Ovary (tissue), 9 donors: Measurements from ENCODE around the gene TENM4. TPM values are rescaled to one million over a fixed set of nuclear protein-coding genes. Genes with fewer than 3 reads are reported as not detected.

Experiments used
- DNase-seq, 5 donors: peaks; one replicate each; pipeline ENCODE4 v3.0.0-alpha.2; 2019 to 2020
- H3K27ac ChIP-seq, 2 donors: fragments of 200-600 bp; one replicate each; pipeline versions ENCODE4 v1.5.1 to v1.8.0; 2019 to 2022
- H3K27me3 ChIP-seq: fragments of 200-600 bp; one replicate; pipeline ENCODE4 v1.8.0; 2022
- H3K36me3 ChIP-seq: fragments of 200-600 bp; sonication (generic); one replicate; pipeline ENCODE4 v1.5.1; 2019
- H3K4me1 ChIP-seq: one replicate; pipeline ENCODE4 v1.8.1; 2013; ENCODE audit warnings: mild to moderate bottlenecking, moderate library complexity; ENCODE audit not compliant: insufficient read depth
- H3K4me3 ChIP-seq: fragments of 200-600 bp; sonication (generic); one replicate; pipeline ENCODE4 v1.5.1; 2017
- H3K9me3 ChIP-seq, 2 donors: fragments of 200-600 bp in 1 of 2; sonication (generic) in 1 of 2; one replicate each; pipeline versions ENCODE4 v1.5.1 to v1.8.1; 2013 to 2019; ENCODE audit warnings: mild to moderate bottlenecking in 1 of 2, moderate library complexity in 1 of 2
- CTCF ChIP-seq, 3 donors: fragments of 450-650 bp in 2 of 3; fragments of 200-600 bp in 1 of 3; IDR thresholded peaks; one replicate each; pipeline versions ENCODE4 v1.5.1 to v1.8.0; 2016 to 2022; ENCODE audit warnings: antibody characterized with exemption in 3 of 3, mild to moderate bottlenecking in 1 of 3
- EP300 ChIP-seq: sonication (generic); formaldehyde crosslinking; IDR thresholded peaks from one replicate; pipeline ENCODE4 v1.6.1; 2017; ENCODE audit warnings: antibody characterized with exemption
- POLR2A ChIP-seq: fragments of 450-650 bp; IDR thresholded peaks from one replicate; pipeline ENCODE4 v1.6.1; 2017; ENCODE audit warnings: antibody characterized with exemption, mild to moderate bottlenecking, moderate library complexity
- WGBS, 3 donors: extraction: QIAGEN DNeasy Blood & Tissue Kit in 1 of 3; methylation state at CpG; one replicate each; pipeline versions ENCODE4 v1.1.5 to v1.1.7; 2013 to 2017; 5-methylcytosine and 5-hydroxymethylcytosine counted together
- intact Hi-C, 4 donors: fragments of 100-400 bp; cut with DNase I; formaldehyde crosslinking; loops; one replicate each; pipeline versions ENCODE4 v1.11.0 to v1.15.1; 2022 to 2023
- polyA plus RNA-seq, 2 donors: library from polyadenylated mRNA; stranded (reverse); fragments of 200-250 nt in 1 of 2; fragments of 350-450 nt in 1 of 2; fragmentation: Illumina TruSeq in 1 of 2; extraction: RNeasy Lipid Tissue Mini Kit (QIAGEN cat#74804) in 1 of 2; gene quantifications; one replicate each; pipeline ENCODE4 v1.2.3, GENCODE V29; 2013 to 2014
- total RNA-seq, 7 donors: library from RNA; depleted of rRNA in 2 of 7; stranded (reverse); fragments of >200 nt in 2 of 7; fragmentation: NEBNext Ultra II Directional in 3 of 7; extraction: Animal tissue kit (Norgen Biotek cat#: 25700) in 3 of 7; gene quantifications; one replicate each; pipeline versions ENCODE4 v1.1.0 to v1.2.4, GENCODE V29; 2016 to 2023
- donor health status: DM: no; HTN: no; CAD: no; lungs with moderate emphysema.
- donor health status: DM: no; HTN: no; CAD: no.
- donor health status: Bipolar disorder and iron deficiency.
- donor health status: DM: yes; HTN: yes; CAD: no.
- donor health status: DM: no; HTN: no; CAD: no.
- donor health status: DM: yes; HTN: yes; CAD: no.

The TENM4 gene
- total and polyA plus RNA-seq, 9 donors = 11.0 to 206 (median 107) TPM

DNA sequence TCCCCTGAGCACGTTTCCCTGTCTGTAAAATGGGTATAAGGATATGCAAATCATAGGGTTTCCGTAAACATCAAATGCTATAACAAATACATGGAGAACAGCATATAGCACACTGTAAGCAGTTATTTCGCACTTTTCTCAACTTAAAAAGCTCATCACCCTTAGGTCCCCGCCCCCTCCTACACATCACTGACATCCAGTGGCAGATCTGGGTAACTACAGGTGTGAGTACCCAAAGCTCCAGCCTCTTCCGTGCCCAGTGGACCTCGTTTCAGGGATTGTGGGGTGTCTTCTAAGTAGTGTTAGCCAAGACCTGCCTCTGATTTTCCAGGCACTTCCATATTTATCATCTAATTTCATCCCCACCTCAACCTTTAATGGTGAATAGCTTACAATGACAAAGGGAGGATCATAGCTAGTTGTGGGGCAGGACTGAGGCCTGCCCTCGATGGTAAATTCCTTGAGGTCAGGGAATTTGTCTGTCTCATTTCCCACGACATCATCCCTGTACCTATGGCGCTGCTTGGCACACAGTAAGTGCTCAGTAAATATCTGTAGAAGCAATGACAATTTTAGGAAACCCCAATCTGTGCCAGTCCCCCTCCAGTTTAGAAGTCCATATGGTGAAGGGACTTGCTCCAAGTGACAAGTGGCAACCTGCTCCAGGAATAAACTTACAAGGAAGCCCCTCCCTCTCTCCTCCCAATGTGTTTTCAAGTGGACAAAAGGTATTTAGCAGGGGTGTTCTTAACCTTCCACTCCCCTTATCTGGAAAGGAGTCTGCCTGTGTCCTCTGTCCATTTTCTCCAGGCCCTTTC lies 340.5 kb downstream of the TENM4 start:
- intact Hi-C loops = no loop called here

GRCh38 chr11:79098146-79098545 lies 342.7 kb downstream of the TENM4 start:
- no peaks in the 10 kb centered on the region for H3K36me3 ChIP-seq
- no peak for TF ChIP-seq POLR2A
- no peak for TF ChIP-seq CTCF (IDR thresholded peaks at IDR 0.05)
- TF ChIP-seq EP300 = no peak
- WGBS, 3 donors = 10 to 32% (median 11%) methylated on average over 2 of the region's 2 CpGs
- no peak for DNase-seq
- peak overlapping the region in 1 of 2 donors; percentile 34 for H3K27ac ChIP-seq
- H3K4me3 ChIP-seq = no peak overlapping the region
- H3K27me3 ChIP-seq = no peaks in the 10 kb centered on the region
- intact Hi-C loops = loop anchor here in 1 of 4 donors (10.0 kb wide), 1 partner anchor 293 kb away; no protein-coding TSS in a partner anchor
- H3K9me3 ChIP-seq = no peaks in the 10 kb centered on the region
- H3K4me1 ChIP-seq = peaks cover 25% of the 10 kb centered on the region

More for the DNA sequence above, 340.5 kb downstream of the TENM4 start:
- peak in 1 of 5 donors; percentile 46 for DNase-seq
- no peaks in the 10 kb centered on the region for H3K36me3 ChIP-seq
- peaks cover 25% of the 10 kb centered on the region for H3K4me1 ChIP-seq
- no peaks in the 10 kb centered on the region for H3K27me3 ChIP-seq
- H3K9me3 ChIP-seq = no peaks in the 10 kb centered on the region
- no peak overlapping the region for H3K27ac ChIP-seq
- H3K4me3 ChIP-seq = no peak overlapping the region
- TF ChIP-seq POLR2A (no peak), EP300 (no peak), CTCF (IDR thresholded peaks at IDR 0.05) (peak in 2 of 3 donors; percentile 34 to 46)
- WGBS, 3 donors = 61 to 67% (median 66%) methylated on average over 9 of the region's 9 CpGs

- 17 to 22% (median 17%) methylated on average over 8 of the region's 8 CpGs for WGBS, 3 donors
- Histone ChIP-seq H3K4me1 (peaks cover 23% of the 10 kb centered on the region), H3K27ac (peak overlapping the region in 1 of 2 donors; percentile 34), H3K4me3 (no peak overlapping the region), H3K36me3 (no peaks in the 10 kb centered on the region), H3K27me3 (no peaks in the 10 kb centered on the region), H3K9me3 (no peaks in the 10 kb centered on the region)
- DNase-seq = peak in 4 of 5 donors; percentile 42 to 70 (median 52)
- intact Hi-C loops = loop anchor here in 1 of 4 donors (10.0 kb wide), 1 partner anchor 293 kb away; no protein-coding TSS in a partner anchor
- TF ChIP-seq POLR2A = no peak
- TF ChIP-seq CTCF (IDR thresholded peaks at IDR 0.05) = no peak
- no peak for TF ChIP-seq EP300
Measured at GRCh38 chr11:79097246-79097875, 343.5 kb downstream of the TENM4 start.

DNA sequence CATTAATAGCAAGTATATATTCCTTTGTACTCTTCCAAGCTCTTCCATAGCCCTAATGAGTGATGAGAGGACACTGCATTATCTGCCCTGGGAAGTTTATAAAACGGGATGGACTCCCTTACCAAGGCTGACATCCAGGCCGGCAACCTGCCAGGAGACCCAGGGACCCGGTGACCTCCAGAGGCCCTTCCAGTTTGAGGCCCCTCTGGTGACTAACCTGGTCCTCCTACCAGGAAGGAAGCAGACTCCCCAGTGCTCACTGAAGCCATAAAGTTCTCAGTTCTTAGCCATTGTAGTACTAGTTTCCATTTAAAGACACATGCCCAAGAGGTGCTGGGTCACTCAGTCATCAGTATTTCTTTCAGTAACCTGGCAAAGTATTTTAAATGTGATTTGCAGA lies 345.4 kb downstream of the TENM4 start:
- TF ChIP-seq POLR2A (no peak), CTCF (IDR thresholded peaks at IDR 0.05) (no peak), EP300 (no peak)
- 11 to 35% (median 34%) methylated on average over 3 of the region's 3 CpGs for WGBS, 3 donors
- Histone ChIP-seq H3K36me3 (no peaks in the 10 kb centered on the region), H3K4me1 (peaks cover 18% of the 10 kb centered on the region), H3K27ac (no peak overlapping the region), H3K4me3 (no peak overlapping the region), H3K9me3 (no peaks in the 10 kb centered on the region), H3K27me3 (no peaks in the 10 kb centered on the region)
- intact Hi-C loops = loop anchor here in 1 of 4 donors (10.0 kb wide), 1 partner anchor 291 kb away; no protein-coding TSS in a partner anchor
- peak in 1 of 5 donors; percentile 39 for DNase-seq
